H54 (cell line): ENCODE data around the gene SPON2.
A peak's percentile ranks its signal among the peaks of the same experiment; 100 is the strongest.

ENCODE experiments used
- DNase-seq: peaks from one replicate; pipeline ENCODE4 v3.0.0; 2011; ENCODE audit warnings: low spot score, mixed read lengths; ENCODE audit not compliant: insufficient read length
- FAIRE-seq: peaks from 3 replicates; lab custom pipeline; 2011; peaks lifted over from hg19 to GRCh38; lab: Jason Lieb, UNC
- POLR2A ChIP-seq: IDR thresholded peaks from 2 replicates; pipeline ENCODE4 v1.6.1; 2011; ENCODE audit warnings: low read depth, mild to moderate bottlenecking, low read length

The SPON2 gene

GRCh38 chr4:1177274-1178141, 5.1 kb upstream of the SPON2 start:
- no peak for FAIRE-seq
- DNase-seq: no peak
- TF ChIP-seq POLR2A: no peak

GRCh38 chr4:1176398-1177273, 4.3 kb upstream of the SPON2 start:
- no peak for TF ChIP-seq POLR2A
- FAIRE-seq (peak; percentile 6), DNase-seq (no peak)

- no peak for FAIRE-seq
- no peak for TF ChIP-seq POLR2A
- DNase-seq: no peak
Observed at GRCh38 chr4:1175635-1176229, 3.3 kb upstream of the SPON2 start.

GRCh38 chr4:1174941-1175634, 2.7 kb upstream of the SPON2 start:
- FAIRE-seq (no peak), DNase-seq (no peak)
- no peak for TF ChIP-seq POLR2A

- no peak for TF ChIP-seq POLR2A
- DNase-seq (no peak), FAIRE-seq (no peak)
Observed at GRCh38 chr4:1172971-1173757, 781 bp upstream of the SPON2 start.

- DNase-seq: no peak
- FAIRE-seq: no peak
Observed at GRCh38 chr4:1171311-1172227, 814 bp downstream of the SPON2 start.

GRCh38 chr4:1170976-1171310, 1.4 kb downstream of the SPON2 start:
- no peak for DNase-seq
- no peak for FAIRE-seq
- no peak for TF ChIP-seq POLR2A

More at GRCh38 chr4:1171311-1172227, 814 bp downstream of the SPON2 start:
- no peak for TF ChIP-seq POLR2A

- FAIRE-seq (no peak), DNase-seq (no peak)
- TF ChIP-seq POLR2A: no peak
Observed at GRCh38 chr4:1170156-1170975, 2.0 kb downstream of the SPON2 start.

GRCh38 chr4:1169691-1170096, 2.7 kb downstream of the SPON2 start:
- DNase-seq (no peak), FAIRE-seq (no peak)
- TF ChIP-seq POLR2A: no peak

- FAIRE-seq: no peak
- no peak for DNase-seq
- no peak for TF ChIP-seq POLR2A
Observed at GRCh38 chr4:1169171-1169671, 3.2 kb downstream of the SPON2 start.
